SK-N-SH treated with all-trans-retinoic acid at 6 μM for 48 hours (cell line): ENCODE data around the gene FGGY.

ENCODE experiments used
- ARNTL ChIP-seq: fragments of 450-650 bp; formaldehyde crosslinking; IDR thresholded peaks from 2 replicates; pipeline ENCODE4 v1.5.0; 2020; ENCODE audit warnings: low read depth, mild to moderate bottlenecking, moderate library complexity, borderline replicate concordance
- CREB5 ChIP-seq: fragments of 250-450 bp; sonication (Bioruptor Pico); IDR thresholded peaks from 2 replicates; pipeline ENCODE4 v1.5.1; 2020; ENCODE audit warnings: low read depth, mild to moderate bottlenecking, moderate library complexity
- CSRNP3 ChIP-seq: fragments of 250-450 bp; sonication (Bioruptor Pico); IDR thresholded peaks from 2 replicates; pipeline ENCODE4 v1.5.1; 2021; ENCODE audit warnings: mild to moderate bottlenecking, moderate library complexity
- GLIS3 ChIP-seq: fragments of 250-450 bp; sonication (Bioruptor Pico); IDR thresholded peaks from 2 replicates; pipeline ENCODE4 v1.5.0; 2020; ENCODE audit warnings: mild to moderate bottlenecking, moderate library complexity
- PATZ1 ChIP-seq: fragments of 250-450 bp; sonication (Bioruptor Pico); IDR thresholded peaks from 2 replicates; pipeline ENCODE4 v1.8.0; 2020; ENCODE audit warnings: mild to moderate bottlenecking, moderate library complexity, borderline replicate concordance
- PPARA ChIP-seq: fragments of 250-450 bp; sonication (Bioruptor Pico); IDR thresholded peaks from 2 replicates; pipeline ENCODE4 v1.5.0; 2020; ENCODE audit warnings: mild to moderate bottlenecking, borderline replicate concordance
- RARB ChIP-seq: fragments of 250-450 bp; sonication (Bioruptor Pico); IDR thresholded peaks from 2 replicates; pipeline ENCODE4 v1.8.0; 2021; ENCODE audit warnings: mild to moderate bottlenecking, moderate library complexity
- ZFP3 ChIP-seq: fragments of 250-450 bp; sonication (Bioruptor Pico); IDR thresholded peaks from 2 replicates; pipeline ENCODE4 v1.5.0; 2020; ENCODE audit warnings: mild to moderate bottlenecking, moderate library complexity
- ZFP30 ChIP-seq: fragments of 450-650 bp; formaldehyde crosslinking; IDR thresholded peaks from 2 replicates; pipeline ENCODE4 v1.5.0; 2022; ENCODE audit warnings: mild to moderate bottlenecking, moderate library complexity
- ZNF70 ChIP-seq: fragments of 450-650 bp; formaldehyde crosslinking; IDR thresholded peaks from 2 replicates; pipeline ENCODE4 v1.5.0; 2020; ENCODE audit warnings: mild to moderate bottlenecking, moderate library complexity

- TF ChIP-seq PATZ1 (CRISPR knock-in tag): no peak
- TF ChIP-seq PPARA: no peak
- TF ChIP-seq ARNTL (CRISPR knock-in tag): no peak
- TF ChIP-seq CREB5 (CRISPR knock-in tag): no peak
- no peak for TF ChIP-seq ZNF70 (CRISPR knock-in tag)
- TF ChIP-seq GLIS3 (CRISPR knock-in tag): no peak
- no peak for TF ChIP-seq ZFP30 (CRISPR knock-in tag)
- no peak for TF ChIP-seq RARB (CRISPR knock-in tag)
- no peak for TF ChIP-seq ZFP3 (CRISPR knock-in tag)
- no peak for TF ChIP-seq CSRNP3 (CRISPR knock-in tag)
Measured at GRCh38 chr1:59732214-59732955, 435.5 kb downstream of the FGGY start.
